Vagina (tissue), 2 donors: ENCODE data around the gene SOCS2.

Experiments
- POLR2A ChIP-seq, 2 donors: fragments of 450-650 bp; IDR thresholded peaks; one replicate each; pipeline ENCODE4 v1.6.1; 2017; ENCODE audit warnings: antibody characterized with exemption in 2 of 2, mild to moderate bottlenecking in 2 of 2, moderate library complexity in 2 of 2
- POLR2AphosphoS5 ChIP-seq, 2 donors: sonication (generic); formaldehyde crosslinking; IDR thresholded peaks; one replicate each; pipeline ENCODE4 v1.9.0; 2017; ENCODE audit warnings: antibody characterized with exemption in 2 of 2, mild to moderate bottlenecking in 2 of 2, low read depth in 1 of 2; ENCODE audit not compliant: insufficient read depth in 1 of 2
- TF ChIP-seq, protein P1 (sequence below), 3 experiments: fragments of 450-650 bp in 2 of 3; fragments of 200-600 bp in 1 of 3; sonication (generic) in 1 of 3; IDR thresholded peaks; one replicate each; pipeline ENCODE4 v1.5.1; 2017 to 2019; ENCODE audit warnings: antibody characterized with exemption in 3 of 3, mild to moderate bottlenecking in 2 of 3, moderate library complexity in 2 of 3

DNA sequence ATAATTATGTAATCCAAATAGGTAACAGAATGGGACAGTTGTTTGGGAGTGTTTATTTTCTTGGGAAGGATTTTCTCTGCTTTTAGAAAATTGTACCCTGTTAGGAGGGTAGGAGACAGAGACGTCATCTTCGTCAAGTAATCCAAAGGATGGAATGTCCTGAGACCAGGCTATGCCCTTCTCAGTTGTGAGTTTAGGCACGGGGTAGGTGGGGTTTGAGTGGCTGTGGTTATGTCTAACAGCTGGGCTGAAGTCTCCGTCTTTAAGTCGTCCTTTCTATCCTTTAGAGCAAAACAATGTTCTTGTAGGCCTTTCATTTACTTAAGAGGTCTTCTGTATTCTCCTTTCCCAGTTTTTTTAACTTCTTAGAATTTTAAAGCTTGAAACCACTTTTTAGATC lies 5.7 kb downstream of the SOCS2 start:
- TF ChIP-seq, protein P1, sequence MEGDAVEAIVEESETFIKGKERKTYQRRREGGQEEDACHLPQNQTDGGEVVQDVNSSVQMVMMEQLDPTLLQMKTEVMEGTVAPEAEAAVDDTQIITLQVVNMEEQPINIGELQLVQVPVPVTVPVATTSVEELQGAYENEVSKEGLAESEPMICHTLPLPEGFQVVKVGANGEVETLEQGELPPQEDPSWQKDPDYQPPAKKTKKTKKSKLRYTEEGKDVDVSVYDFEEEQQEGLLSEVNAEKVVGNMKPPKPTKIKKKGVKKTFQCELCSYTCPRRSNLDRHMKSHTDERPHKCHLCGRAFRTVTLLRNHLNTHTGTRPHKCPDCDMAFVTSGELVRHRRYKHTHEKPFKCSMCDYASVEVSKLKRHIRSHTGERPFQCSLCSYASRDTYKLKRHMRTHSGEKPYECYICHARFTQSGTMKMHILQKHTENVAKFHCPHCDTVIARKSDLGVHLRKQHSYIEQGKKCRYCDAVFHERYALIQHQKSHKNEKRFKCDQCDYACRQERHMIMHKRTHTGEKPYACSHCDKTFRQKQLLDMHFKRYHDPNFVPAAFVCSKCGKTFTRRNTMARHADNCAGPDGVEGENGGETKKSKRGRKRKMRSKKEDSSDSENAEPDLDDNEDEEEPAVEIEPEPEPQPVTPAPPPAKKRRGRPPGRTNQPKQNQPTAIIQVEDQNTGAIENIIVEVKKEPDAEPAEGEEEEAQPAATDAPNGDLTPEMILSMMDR (IDR thresholded peaks at IDR 0.05) = no peak
- TF ChIP-seq POLR2A (IDR thresholded peaks at IDR 0.05) (no peak), POLR2AphosphoS5 (IDR thresholded peaks at IDR 0.05; ENCODE audit: insufficient read depth in 1 of 2, low read depth in 1 of 2) (no peak)
